Activated CD8-positive, alpha-beta memory T cell treated with anti-CD3 and anti-CD28 coated beads for 24 hours (primary cell): ENCODE results near the gene POLR2L.

Source experiments
- DNase-seq: peaks from one replicate; pipeline ENCODE4 v3.0.0-alpha.2; 2020

Gene POLR2L

DNA sequence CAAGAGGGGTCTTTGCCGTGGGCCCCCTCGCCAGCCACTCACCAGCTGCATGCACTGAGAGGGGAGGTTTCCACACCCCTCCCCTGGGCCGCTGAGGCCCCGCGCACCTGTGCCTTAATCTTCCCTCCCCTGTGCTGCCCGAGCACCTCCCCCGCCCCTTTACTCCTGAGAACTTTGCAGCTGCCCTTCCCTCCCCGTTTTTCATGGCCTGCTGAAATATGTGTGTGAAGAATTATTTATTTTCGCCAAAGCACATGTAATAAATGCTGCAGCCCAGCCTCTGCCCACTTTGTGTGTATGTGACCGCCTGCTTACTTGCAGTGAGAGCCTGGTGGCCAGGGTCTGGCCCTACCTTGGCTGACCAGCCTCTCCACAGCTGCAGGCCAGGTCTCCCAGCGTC, 17.4 kb downstream of the POLR2L start:
- no peak for DNase-seq

DNA sequence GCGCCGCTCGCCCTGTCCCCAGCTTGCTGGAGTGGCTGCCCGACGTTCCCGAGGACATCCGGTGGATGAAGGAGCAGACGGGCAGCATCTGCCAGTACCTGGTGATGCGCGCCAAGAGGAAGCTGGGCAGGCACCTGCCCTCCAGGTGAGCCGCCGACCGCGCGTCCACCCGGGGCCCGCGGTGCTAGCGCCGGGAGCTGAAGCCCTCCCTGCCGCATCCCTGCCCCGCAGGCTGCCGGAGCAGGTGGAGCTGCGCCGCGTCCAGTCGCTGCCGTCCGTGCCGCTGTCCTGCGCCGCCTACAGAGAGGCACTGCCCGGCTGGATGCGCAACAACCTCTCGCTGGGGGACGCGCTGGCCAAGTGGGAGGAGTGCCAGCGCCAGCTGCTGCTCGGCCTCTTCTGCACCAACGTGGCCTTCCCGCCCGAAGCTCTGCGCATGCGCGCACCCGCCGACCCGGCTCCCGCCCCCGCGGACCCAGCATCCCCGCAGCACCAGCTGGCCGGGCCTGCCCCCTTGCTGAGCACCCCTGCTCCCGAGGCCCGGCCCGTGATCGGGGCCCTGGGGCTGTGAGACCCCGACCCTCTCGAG, 17.9 kb downstream of the POLR2L start:
- no peak for DNase-seq

DNA sequence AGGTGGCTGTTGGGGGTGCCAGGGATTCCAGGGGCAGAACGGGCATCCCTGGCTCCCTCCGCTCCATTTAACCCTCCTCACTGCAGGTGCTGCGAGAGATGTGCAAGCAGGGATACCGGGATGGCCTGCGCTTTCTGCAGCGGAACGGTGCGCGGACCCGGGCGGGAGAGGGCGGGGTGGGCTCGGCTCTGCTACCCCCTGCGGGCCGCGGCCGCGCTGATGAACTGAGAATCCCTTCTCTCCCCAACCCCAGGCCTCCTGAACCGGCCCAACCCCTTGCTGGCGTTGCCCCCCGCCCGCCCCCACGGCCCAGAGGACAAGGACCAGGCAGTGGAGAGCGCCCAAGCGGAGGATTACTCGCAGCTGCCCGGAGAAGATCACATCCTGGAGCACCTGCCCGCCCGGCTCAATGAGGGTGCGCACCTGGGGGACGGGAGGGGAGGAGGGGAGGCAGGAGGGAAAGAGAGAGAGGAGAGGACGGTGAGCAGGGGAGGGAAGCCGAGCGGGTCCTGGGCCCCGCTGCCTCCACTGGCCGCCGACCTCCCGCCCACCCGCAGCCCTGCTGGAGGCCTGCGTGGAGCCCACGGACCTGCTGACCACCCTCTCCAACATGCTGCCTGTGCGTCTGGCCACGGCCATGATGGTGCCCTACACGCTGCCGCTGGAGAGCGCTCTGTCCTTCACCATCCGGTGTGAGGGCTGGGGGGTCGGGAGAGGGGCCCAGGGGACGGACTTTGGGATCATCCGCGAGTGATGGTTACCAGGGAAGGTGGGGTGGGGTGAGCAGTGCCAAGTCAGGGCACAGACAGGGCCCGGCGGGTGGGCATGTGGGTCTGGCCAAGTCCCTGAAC, 18.7 kb downstream of the POLR2L start:
- no peak for DNase-seq

DNA sequence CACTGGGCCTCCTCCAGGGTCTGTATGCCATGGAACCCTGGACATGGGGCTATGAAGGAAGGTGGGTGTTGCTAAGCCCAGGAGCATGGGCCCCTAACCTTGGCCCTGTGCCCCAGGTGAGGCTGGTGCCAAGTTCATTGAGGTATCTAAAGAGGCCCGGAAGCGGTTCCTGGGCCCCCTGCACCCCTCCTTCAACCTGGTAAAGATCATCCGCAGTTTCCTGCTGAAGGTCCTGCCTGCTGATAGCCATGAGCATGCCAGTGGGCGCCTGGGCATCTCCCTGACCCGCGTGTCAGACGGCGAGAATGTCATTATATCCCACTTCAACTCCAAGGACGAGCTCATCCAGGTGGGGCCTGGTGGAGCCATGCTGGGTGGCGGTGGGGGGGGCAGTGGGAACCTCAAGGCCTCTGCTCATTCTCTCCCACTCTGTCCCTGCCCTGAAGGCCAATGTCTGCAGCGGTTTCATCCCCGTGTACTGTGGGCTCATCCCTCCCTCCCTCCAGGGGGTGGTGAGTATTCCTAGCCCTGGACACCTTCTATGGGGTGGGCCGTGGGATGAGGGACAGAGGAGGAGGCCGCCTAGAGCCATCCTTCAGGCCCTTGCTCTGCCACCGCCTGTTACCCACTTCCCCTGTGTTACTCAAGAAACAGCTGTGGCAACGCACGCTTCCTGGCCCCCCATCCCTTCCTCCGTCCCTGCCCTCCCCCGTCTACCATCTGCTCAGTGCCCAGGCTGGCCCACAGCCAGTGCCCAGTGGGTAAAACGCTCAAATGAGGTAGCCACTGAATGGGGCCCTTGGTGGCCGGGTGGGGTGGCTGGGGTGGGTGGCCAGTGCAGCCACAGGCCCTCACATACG, 20.6 kb downstream of the POLR2L start:
- no peak for DNase-seq

DNA sequence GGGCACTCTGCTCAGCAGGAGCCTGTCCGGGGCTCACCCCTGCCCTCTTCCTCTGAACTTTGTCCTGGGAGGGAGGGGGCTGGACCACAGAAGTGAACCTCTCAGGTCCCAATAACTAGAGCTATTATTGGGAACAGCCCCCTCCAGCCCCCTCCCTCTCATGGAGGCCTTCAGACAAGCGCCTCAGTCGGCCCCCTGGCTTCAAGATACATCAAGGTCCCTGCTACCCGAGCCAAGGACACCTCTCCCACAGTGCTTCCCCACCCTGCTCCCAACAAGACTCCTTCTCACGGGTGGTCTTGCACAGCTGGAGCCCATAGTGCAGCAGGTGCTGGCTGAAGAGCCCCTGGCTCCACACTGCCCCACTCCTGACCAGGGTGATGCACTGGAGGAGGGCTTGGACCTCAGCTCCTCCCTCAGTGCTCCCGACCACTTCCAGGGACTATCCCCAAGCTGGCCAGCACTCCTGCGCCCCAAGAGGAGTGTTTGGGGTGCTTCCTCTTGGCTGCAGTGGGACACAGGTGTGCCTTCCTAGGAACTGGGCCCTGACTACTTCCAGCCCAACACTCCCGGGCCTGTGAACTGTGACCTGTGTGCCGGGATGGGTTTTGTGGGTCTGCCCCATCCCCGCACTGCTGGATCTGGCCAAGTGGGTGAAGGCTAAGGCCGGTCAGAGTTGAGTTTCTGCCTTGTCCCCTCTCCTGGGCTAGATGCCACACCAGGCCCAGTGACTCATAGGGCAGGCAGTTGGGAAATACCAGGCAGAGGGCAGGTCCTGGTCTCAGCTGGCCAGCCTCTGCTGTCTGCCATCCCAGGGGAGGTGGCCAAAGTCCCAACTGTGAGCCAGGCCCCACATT, 21.4 kb downstream of the POLR2L start:
- no peak for DNase-seq

DNA sequence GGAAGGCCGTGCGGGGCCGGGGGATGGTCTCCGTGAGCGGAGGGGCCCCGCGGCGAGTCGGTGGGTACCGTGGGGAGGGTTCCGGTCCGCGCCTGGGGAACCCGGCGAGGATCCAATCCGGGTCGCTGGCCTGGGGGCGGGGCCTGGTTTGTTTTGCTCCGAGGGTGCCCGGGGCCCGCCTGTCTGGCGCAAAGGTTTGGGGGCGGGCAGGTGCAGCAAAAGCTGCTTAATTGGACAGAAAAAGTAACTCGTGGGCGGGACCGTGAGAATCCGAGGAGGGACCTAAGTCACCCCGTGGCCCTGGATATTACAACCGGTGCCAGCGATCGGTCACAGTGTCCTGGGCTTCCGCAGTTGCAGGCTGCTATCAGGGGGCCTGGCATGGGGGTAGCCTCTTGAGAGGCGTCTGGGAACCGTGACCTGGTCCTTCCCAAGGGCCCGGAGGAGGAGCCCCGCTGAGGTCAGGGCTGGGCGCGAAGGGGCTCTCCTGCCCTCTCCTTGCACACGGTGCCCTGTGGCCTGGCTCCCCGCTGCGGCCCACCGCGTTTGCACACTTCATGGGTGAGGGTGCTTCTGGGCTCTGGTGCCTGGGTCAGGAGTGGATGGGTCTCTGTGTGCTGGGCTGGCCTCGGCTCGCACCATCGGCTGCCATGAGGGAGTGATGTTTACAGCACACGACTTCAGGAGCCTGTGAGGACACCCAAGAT, 22.2 kb downstream of the POLR2L start:
- peak; percentile 94 for DNase-seq

DNA sequence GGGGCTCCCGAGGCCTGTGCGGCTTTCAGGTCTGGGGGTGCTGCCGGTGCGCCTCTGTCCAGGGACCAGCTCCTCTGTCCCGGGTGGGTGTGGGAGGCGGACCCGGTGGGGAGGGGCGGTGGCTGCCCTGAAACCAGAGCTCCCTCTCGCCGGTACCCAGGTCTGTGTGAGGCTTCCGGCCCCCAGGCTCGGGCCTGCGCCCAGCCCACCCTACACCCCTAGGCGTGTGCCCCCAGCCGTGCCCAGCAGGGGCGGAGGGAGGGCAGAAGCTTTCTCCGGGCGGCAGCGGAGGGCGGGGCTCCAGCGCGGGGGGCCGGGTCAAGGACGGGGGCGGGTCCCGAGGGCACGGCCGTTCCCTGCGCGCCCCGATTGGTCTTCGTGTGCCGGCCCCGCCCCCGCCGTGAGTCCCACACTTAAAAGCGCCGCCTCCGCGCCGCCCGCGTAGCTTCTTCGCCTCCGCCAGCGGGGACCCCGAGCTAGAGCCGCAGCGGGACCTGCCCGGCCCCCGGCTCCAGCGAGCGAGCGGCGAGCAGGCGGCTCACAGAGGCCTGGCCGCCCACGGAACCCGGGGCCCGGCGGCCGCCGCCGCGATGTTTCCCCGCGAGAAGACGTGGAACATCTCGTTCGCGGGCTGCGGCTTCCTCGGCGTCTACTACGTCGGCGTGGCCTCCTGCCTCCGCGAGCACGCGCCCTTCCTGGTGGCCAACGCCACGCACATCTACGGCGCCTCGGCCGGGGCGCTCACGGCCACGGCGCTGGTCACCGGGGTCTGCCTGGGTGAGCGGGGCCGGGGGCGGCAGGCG, 23.0 kb downstream of the POLR2L start:
- peak; percentile 95 for DNase-seq

DNA sequence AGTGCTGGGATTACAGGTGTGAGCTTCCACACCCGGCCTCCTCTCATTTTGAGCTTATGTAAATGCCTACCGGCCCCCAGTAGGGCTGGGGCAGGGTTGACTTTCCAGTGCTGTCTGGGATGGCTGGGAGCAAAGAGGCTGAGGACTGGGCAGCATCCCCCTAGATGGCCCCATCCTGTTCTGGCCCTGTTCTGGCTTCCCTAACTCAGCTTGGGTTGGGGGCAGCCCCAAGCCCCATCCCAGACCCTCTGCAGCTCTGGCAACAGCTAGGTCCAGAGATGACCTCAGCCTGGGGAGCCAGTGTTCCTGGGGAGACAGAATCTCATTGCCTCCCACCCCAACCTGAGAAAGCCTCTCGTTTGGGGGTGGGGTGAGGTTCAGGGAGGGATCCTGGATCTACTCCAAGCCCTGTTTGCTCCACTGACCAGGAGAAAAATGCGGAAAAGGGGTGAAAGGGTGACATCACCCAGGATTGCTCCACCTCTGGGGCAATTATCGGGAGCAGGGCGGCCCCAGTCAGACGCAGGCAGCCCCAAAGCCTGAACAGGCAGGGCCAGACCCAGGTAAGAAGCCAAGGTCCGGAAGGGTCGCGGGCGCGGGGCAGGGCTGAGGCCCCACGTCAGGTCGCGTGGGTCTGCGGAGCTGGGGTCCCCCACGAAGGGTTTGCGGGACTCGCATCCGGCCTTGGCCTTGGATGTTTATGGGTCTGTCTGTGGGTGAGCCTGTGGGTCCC, 23.8 kb downstream of the POLR2L start, which contains the start of gene PNPLA2:
TSS of gene PNPLA2 (plus strand) at position 519 of the 733 bp plus-strand sequence. CDS start 805 bp downstream, outside the sequence.
- DNase-seq, result no peak

DNA sequence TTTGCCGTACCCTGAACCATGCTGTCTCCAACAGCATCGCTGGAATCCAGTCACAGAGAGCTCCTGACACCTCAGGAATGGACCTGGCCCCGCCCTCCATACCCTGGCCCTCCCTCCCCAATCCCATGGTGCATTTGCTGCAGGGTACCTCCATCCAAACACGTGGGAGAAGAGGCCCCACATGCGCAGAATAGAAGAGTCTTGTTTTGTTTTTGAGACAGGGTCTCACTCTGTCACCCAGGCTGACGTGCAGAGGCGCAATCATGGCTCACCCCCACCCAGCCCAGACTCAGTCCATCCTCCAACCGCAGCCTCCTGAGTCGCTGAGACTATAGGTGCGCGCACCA, 25.9 kb downstream of the POLR2L start:
- no peak for DNase-seq

DNA sequence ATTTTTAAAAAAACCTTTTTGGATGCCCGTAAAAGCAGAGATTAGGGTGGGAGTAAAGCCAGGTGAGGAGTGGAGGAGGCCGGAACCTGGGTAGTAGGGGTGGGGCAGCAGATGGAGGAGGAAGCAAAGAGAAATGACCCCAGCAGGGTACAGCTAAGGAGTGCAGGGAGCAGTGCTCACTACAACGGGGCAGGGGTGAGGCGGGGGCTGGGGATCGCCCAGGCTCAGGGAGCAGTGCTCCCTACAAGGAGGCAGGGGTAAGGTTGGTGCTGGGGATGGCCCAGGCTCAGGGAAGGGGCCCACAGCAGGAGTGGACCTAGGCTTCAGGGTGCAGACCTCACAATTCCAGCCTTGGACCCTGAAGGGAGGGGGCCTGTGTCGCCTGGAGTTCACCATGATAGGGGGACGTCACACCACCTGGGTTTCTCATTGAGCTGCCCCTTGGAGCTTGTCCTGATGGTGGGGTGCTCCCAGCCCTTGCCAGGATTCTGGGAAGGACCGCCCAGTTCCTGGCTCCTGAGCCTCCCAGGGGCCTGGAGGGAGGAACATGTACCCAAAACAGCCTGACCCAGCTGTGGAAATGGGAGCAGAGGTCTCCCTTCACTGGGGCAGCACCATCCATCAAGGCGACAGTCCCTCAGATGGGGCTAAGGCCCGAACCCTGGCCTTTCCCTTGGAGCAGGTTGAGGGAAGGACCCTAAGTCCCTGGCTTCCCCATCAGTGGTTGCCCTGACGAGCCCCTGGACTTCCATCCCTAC, 26.5 kb downstream of the POLR2L start:
- no peak for DNase-seq

DNA sequence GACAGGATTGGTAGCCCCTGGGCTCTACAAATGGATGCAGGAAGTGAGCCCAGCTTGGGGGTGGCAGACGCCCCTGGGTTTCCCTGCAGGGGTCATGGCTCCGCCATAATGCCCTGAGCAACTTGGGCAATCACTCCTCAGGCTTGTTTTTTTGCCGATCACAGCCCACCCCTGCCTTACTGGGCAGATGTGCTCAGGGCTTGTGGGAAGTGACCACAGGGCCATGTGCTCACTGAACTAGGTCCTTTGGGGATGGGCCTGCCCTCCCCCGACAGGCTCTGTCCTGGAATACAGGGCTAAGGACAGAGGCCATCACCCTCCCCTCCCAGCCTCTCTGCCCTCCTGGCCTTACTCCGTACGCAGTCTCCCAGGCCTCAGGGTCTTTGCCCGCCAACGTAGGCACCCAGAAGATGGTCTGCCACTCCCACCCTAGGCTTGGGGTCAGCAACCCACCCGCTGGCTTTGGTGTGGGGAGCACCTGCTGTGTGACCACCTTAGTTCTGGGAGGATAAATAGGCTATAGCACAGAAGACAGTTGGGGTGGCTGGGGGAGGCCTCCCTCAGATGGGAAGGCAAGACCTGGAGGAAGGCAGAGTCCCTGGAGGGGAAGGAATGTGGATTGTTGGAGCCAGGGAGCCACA, 28.8 kb downstream of the POLR2L start:
- DNase-seq, result peak; percentile 72

DNA sequence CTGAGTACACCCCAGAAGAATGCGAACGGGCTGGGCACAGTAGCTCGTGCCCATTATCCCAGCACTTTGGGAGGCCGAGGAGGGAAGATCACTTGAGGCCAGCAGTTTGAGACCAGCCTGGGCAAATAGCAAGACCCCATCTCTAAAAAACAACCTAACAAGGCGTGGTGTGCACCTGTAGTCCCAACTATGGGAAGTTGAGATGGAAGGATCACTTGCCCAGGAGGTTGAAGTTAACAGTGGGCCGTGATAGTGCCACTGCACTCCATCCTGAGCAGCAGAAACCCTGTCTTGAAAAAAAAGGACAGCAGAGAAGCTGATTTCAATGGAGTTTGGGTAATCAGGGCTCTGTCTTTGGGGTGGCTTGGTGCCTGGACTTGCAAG, 29.3 kb downstream of the POLR2L start:
- DNase-seq, result no peak

DNA sequence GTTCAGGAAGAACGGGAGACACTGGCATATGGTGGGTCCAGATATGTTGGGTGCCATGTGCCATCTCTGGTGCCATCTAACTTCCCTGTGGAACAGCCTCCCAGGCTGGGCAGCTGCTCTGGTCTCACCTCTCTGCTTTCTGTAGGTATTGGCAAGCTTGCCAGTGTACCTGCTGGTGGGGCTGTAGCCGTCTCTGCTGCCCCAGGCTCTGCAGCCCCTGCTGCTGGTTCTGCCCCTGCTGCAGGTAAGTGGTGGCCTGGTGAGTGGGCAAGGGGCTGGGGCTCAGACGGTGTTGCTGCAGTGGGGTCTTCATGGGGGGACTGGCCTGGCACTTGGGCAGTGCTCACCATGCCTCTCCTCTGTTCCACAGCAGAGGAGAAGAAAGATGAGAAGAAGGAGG, 29.9 kb downstream of the POLR2L start:
- DNase-seq, result peak; percentile 61

DNA sequence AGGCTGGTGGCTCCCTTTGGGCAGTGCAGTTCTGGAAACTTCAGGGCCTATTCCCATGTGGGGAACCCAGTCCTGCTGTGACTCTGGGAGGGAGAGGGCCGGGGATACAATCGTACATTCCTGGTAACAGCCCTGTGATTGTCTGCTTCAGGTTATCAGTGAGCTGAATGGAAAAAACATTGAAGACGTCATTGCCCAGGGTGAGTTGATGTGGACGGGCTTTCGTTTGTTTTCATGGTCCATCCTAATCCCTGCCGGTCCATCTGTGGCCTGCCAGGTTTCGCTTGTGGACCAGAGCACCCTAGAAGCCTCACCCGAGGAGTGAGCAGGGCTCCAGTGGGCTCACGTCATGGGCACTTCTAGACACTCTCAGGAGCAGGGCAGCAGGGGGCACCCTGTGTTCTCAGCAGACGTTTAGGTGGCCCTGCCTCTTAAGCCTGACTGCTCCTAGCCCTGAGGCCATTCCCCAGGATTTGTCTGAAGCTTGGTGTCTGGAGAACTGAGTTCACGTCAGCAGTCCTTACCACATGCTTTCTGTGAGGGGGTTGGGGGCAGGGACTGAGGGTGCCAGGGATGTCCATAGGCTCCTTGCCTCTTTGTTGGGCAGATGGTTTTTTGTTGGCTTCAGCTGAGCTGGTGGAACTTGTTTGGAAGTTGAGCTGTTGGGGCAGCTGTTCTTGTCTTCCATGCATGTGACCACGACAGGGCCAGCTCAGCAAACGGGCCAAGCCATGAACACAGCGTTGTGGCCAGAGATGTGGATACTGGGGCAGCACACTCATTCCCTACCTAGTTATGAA, 30.7 kb downstream of the POLR2L start:
- DNase-seq, result peak; percentile 65

DNA sequence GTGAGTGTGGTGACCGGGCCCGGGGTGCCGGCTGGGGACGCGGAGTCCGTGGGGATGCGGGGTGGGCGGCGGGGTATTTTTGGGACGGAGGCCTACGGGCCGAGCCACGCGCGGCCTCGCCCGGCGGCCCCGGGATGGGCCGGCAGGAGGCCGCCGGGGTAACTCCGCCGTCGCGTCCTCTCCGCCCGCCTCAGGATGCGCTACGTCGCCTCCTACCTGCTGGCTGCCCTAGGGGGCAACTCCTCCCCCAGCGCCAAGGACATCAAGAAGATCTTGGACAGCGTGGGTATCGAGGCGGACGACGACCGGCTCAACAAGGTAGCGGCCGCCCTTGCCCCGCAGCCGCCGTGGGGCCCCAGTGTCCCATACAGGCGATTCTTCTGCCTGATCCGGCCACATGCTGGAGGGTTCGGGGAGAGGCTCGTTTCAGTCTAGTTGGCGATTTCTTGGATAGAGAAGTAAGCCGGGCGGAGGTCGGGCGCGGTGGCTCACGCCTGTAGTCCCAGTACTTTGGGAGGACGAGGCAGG, 32.2 kb downstream of the POLR2L start:
- DNase-seq, result no peak

DNA sequence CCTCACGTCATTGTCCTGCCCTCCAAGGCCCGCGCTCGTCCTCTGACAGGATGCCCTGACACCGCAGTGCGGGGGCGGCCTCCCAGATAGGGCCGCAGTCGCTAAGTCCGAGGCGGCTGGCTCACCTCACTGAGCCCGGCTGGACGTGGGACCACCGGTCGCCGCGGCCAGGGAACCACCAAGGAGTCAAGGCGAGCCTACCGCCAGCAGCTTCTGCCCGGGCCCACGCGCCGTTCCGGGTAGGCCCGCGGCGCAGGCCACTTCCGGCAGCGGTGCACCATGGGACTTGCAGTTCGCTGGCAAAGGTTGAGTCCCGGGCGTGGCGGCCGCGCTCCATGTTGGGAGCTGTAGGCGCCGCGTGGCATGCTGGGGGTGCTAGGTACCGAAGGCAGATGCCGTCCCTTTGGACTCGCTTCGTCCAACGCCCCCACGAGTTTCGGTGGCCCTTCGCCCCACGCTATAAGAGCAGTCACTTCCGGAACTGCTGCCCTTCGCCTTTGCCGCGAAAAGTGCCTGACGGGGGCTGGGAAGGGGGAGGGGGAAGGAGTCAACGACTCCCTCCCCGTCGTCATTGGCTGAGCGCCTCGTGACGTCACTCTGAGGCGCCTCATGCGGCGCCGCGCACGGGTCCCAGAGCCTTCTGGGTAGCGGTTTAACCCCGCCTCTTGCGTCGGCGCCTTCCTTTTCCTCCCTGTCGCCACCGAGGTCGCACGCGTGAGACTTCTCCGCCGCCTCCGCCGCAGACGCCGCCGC, 32.9 kb downstream of the POLR2L start, which contains the start of gene RPLP2:
TSS of gene RPLP2 (plus strand) at position 681 of the 753 bp plus-strand sequence. CDS start 268 bp downstream, outside the sequence.
- DNase-seq, result peak; percentile 99
